NT2/D1 (cell line): ENCODE data around the gene RPL11.

Experiments
- DNase-seq: peaks from one replicate; pipeline ENCODE4 v3.0.0-alpha.2; 2011; ENCODE audit warnings: low read depth, low spot score
- H3K27me3 ChIP-seq: 2 replicates; pipeline ENCODE4 v1.6.0; 2011; ENCODE audit warnings: mild to moderate bottlenecking; ENCODE audit not compliant: insufficient read length, insufficient read depth
- H3K36me3 ChIP-seq: 2 replicates; pipeline ENCODE4 v1.6.1; 2011; ENCODE audit warnings: mild to moderate bottlenecking, low read length, mixed read lengths; ENCODE audit not compliant: insufficient read depth, insufficient read length
- H3K4me1 ChIP-seq: 2 replicates; pipeline ENCODE4 v1.5.1; 2011; ENCODE audit not compliant: insufficient read depth, insufficient read length
- H3K4me3 ChIP-seq: 2 replicates; pipeline ENCODE4 v1.5.1; 2011; ENCODE audit warnings: low read depth; ENCODE audit not compliant: insufficient read length
- H3K9ac ChIP-seq: 2 replicates; pipeline ENCODE4 v1.6.0; 2011; ENCODE audit warnings: low read depth; ENCODE audit not compliant: insufficient read length
- H3K9me3 ChIP-seq: 2 replicates; pipeline ENCODE4 v1.5.1; 2011; ENCODE audit warnings: mild to moderate bottlenecking, low read length; ENCODE audit not compliant: insufficient read depth
- SUZ12 ChIP-seq: IDR thresholded peaks from 2 replicates; pipeline ENCODE4 v1.6.1; 2011; ENCODE audit not compliant: insufficient read length, insufficient read depth; ENCODE audit errors: extremely low read depth
- YY1 ChIP-seq: IDR thresholded peaks from 2 replicates; pipeline ENCODE4 v1.6.1; 2011; ENCODE audit not compliant: insufficient read length, insufficient read depth
- ZNF274 ChIP-seq: IDR thresholded peaks from 2 replicates; pipeline ENCODE4 v1.6.1; 2011; ENCODE audit warnings: mild to moderate bottlenecking, low read depth, low read length

Gene RPL11

DNA sequence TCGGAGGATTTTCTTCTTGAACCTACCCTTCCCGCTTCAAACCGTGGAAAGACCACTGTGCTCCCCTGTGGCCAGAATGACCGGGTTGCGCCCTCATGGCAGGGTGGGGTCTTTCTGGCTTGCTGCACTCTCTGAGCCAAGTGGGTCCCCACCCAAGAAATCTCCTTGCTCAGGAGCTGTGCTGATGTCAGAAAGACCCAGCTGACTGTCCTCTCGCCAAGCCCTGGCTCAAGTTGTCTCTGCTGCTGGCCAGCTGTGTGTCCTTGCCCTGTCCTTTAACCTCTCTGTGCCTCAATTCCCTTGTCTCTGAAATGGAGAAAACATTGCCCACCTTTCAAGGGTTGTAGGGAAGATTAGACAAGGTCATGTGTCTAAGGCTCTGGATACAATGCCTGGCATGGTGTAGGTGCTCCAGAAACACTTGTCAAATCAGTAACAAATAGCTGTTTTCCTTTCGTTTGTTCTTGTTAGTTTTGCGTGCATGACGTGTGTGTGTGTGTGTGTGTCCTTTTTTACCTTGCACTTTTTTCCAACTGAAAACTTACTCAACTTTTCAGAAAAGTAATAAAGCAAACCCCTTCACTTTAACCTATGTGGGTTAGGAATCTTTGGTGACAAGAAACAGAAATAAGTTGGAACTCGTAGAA, 41.1 kb upstream of the RPL11 start:
- Histone ChIP-seq H3K27me3 (no peaks in the 10 kb centered on the region), H3K4me1 (no peaks in the 10 kb centered on the region), H3K9me3 (no peaks in the 10 kb centered on the region), H3K9ac (no peak overlapping the region), H3K4me3 (no peak overlapping the region), H3K36me3 (no peaks in the 10 kb centered on the region)
- TF ChIP-seq YY1 (no peak), ZNF274 (no peak), SUZ12 (no peak)
- DNase-seq: no peak

DNA sequence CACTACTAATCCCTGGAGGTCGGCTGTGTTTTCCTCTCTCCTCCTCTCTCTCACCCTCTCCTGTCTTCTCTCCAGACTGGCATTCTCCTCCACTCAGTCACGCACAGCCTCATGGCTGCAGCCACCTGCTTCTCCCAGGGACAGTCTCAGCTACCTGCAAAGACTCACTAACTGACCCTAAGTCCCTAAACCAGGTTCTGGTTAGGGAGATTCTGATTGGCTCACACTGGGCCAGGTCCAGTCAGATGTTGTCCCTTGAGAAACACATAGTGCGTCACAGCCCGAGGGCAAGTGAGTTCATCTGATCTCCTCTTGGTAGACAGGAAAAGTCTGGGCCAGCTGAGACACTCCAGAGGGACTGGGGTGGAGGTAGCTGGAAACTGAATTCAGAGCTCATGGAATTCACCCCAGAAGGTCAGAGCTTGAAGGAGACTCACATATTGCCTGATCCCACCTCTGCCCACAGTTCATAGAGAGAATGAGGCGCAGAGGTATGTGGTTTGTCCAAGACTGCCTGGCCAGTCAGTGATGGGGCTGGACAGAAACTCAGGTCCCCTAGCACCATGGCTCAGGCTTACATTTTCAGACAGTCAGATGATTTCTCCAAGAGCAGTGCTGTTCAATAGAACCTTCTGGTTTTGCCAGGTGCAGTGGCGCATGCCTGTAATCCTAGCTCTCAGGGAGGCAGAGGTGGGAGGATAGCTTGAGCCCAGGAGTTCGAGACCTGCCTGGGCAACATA, 40.4 kb upstream of the RPL11 start:
- Histone ChIP-seq H3K36me3 (no peaks in the 10 kb centered on the region), H3K9me3 (no peaks in the 10 kb centered on the region), H3K9ac (no peak overlapping the region), H3K4me1 (no peaks in the 10 kb centered on the region), H3K27me3 (no peaks in the 10 kb centered on the region), H3K4me3 (no peak overlapping the region)
- DNase-seq: no peak
- TF ChIP-seq ZNF274 (no peak), YY1 (no peak), SUZ12 (no peak)

DNA sequence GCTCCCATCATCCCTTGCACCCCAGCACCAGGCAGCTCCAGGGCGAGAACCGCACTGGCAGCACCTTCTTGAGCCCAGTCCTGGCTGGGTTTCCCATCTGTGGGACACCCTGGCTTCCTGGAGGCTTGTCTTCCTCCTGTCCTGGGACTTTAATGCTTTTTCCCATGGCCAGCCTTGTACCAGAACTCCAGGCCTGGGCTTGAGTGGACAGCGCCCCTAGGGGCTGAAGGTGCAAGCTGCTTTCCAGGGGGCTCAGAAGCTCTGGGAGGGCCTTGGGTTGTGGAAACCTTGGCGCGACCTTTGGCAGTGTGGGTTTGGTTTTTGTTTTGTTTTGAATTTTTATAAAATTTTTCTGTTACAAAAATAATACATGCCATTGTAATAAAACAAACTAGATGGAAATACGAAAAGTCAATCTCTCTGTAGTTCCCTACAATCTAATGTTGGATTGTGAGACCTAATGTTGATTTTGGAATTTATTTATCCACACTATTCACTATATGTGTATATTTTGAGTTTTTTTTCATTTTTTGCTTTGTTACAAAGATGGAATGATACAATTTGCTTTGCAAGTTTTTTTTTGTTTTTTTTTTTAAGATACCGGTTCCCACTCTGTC, 33.8 kb upstream of the RPL11 start:
- no peaks in the 10 kb centered on the region for H3K27me3 ChIP-seq
- DNase-seq: peak; percentile 48
- H3K9me3 ChIP-seq: no peaks in the 10 kb centered on the region
- H3K9ac ChIP-seq: no peak overlapping the region
- no peak overlapping the region for H3K4me3 ChIP-seq
- H3K36me3 ChIP-seq: no peaks in the 10 kb centered on the region
- H3K4me1 ChIP-seq: peaks cover 3% of the 10 kb centered on the region
- TF ChIP-seq ZNF274: no peak
- TF ChIP-seq SUZ12: no peak
- TF ChIP-seq YY1: no peak

DNA sequence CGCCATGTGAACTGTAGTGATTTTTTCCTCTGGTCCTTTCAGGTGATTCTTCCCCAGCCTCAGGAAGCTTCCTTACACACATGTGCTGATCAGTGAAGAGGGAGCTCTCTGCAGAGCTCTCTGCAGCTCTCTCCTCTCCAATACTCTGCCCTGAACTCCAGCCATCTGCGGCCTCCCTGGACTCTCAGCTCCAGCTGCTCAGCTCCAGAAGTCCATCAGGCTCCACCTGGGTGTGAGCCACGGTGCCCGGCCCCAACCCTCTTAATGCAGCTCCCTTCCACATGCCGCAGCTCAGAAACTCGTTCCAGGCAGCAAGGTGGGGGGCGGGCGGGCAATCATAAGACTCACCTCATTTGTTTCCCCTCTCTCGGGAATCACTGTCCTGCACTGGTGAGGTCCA, 30.9 kb upstream of the RPL11 start:
- H3K36me3 ChIP-seq: no peaks in the 10 kb centered on the region
- H3K9ac ChIP-seq: no peak overlapping the region
- peaks cover 3% of the 10 kb centered on the region for H3K4me1 ChIP-seq
- H3K9me3 ChIP-seq: no peaks in the 10 kb centered on the region
- H3K4me3 ChIP-seq: no peak overlapping the region
- DNase-seq: no peak
- TF ChIP-seq ZNF274: no peak
- no peaks in the 10 kb centered on the region for H3K27me3 ChIP-seq

DNA sequence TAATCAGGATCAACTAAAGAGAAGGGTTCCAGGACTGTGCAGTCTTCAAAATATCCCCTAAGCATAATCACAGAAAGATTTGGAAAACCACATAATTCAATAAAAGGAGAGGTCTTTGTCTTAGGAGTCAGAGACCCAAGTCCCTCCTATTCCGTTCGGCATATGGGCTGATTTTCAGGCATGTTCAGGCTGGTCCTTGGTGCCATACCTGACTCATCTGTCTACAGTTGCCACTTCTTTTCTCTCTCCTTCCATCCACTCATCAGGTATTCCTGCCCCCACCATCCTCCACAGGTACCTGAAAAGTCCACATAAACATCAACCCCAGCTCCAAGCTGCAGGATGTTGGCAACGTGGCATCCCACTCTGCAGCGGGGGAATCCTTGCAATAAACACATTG, 29.7 kb upstream of the RPL11 start:
- Histone ChIP-seq H3K4me3 (no peak overlapping the region), H3K27me3 (no peaks in the 10 kb centered on the region), H3K9ac (no peak overlapping the region), H3K4me1 (peaks cover 3% of the 10 kb centered on the region), H3K9me3 (no peaks in the 10 kb centered on the region), H3K36me3 (no peaks in the 10 kb centered on the region)
- DNase-seq: no peak
- no peak for TF ChIP-seq SUZ12
- no peak for TF ChIP-seq ZNF274
- TF ChIP-seq YY1: no peak

DNA sequence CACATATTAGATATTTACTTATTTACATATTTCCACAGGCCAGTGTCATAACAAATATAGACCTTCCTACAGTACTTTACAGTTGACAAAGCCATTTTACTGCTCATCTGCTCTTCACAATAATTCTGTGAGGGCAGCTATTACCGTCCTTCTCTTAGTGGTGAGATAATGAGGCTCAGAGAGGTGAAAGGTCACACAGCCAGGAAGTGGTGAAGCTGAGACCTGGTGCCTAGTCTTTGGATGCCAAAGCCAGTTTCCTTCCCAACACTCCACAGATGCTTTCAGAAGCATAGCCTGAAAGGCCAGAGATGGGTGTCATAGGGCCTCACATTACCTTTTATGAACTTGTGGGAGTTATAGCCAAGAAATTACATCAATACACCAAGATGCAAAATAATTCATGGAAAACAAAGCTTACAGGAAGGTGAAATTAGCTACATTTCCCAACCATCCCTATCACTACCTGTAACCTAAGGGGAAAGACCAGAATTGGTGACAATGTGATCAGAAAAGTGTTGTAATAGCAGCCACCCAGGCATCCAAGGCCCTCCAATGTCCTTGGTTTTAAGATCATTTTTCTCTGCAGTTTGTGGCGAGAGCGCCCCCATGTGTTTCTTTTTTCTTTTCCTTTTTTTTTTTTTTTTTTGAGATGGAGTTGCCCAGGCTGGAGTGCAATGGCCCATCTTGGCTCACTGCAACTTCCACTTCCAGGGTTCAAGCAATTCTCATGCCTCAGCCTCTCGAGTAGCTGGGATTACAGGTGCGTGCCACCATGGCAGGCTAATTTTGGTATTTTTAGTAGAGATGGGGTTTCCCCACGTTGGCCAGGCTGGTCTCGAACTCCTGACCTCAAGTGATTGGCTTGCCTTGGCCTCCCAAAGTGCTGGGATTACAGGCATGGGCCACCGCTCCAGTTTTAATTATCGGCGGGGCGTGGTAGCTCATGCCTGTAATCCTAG, 26.5 kb upstream of the RPL11 start:
- H3K9ac ChIP-seq: no peak overlapping the region
- DNase-seq: peak; percentile 13
- no peaks in the 10 kb centered on the region for H3K27me3 ChIP-seq
- H3K4me1 ChIP-seq: no peaks in the 10 kb centered on the region
- no peak overlapping the region for H3K4me3 ChIP-seq
- TF ChIP-seq ZNF274 (no peak), YY1 (no peak), SUZ12 (no peak)
- no peaks in the 10 kb centered on the region for H3K9me3 ChIP-seq
- H3K36me3 ChIP-seq: no peaks in the 10 kb centered on the region
